Measurements from ENCODE around the gene ADM5.

ADM5 gene

GRCh38 chr19:49683814-49684250 lies 5.6 kb upstream of the ADM5 start:
- DNase-seq: no peak
- H2AFZ ChIP-seq (ENCODE audit: low read depth, low read length): no peak overlapping the region
- no peak overlapping the region for H3K23ac ChIP-seq (ENCODE audit: low read length in 2 of 2)
- H2BK15ac ChIP-seq (ENCODE audit: low read depth, poor library complexity, severe bottlenecking): no peak overlapping the region
- H3K9me3 ChIP-seq (ENCODE audit: control insufficient read depth, low read length): no peaks in the 10 kb centered on the region
- H4K8ac ChIP-seq (ENCODE audit: low read length): no peak overlapping the region
- H3K27me3 ChIP-seq (ENCODE audit: control insufficient read depth in 1 of 2, insufficient read depth in 1 of 2, low read length in 2 of 2): no peaks in the 10 kb centered on the region
- no peak overlapping the region for H3K18ac ChIP-seq (ENCODE audit: low read depth in 1 of 2, low read length in 2 of 2)
- H3K4me3 ChIP-seq (ENCODE audit: insufficient read depth in 1 of 2, low read depth in 1 of 2, low read length in 2 of 2): no peak overlapping the region
- peaks cover 58 to 78% of the 10 kb centered on the region in 2 experiments for H3K36me3 ChIP-seq (ENCODE audit: control insufficient read depth in 1 of 2, insufficient read depth in 2 of 2, low read depth in 1 of 2, low read length in 2 of 2)
- no peak overlapping the region for H2BK12ac ChIP-seq (ENCODE audit: low read length in 2 of 2)
- no peak overlapping the region for H3K27ac ChIP-seq (ENCODE audit: low read length, poor library complexity, severe bottlenecking)
- WGBS: 96% methylated on average over 18 of the region's 18 CpGs
- H3K9ac ChIP-seq (ENCODE audit: low read length): no peak overlapping the region
- H3K14ac ChIP-seq (ENCODE audit: low read length in 2 of 2): no peak overlapping the region
- no peak overlapping the region for H2BK120ac ChIP-seq (ENCODE audit: low read depth, low read length)
- no peak overlapping the region for H3K4ac ChIP-seq (ENCODE audit: low read depth in 1 of 2, low read length in 2 of 2)
- H2BK5ac ChIP-seq (ENCODE audit: low read depth, low read length, poor library complexity, severe bottlenecking): no peak overlapping the region
- H2AK5ac ChIP-seq (ENCODE audit: low read length, severe bottlenecking): no peak overlapping the region
- H3K4me1 ChIP-seq (ENCODE audit: control insufficient read depth, insufficient read depth, low read depth, low read length): peaks cover 25% of the 10 kb centered on the region
- peaks cover 18% of the 10 kb centered on the region for H3K79me1 ChIP-seq (replicated peaks; ENCODE audit: low read length, poor library complexity, severe bottlenecking)
- no peak overlapping the region for H3K4me2 ChIP-seq (ENCODE audit: low read length, poor library complexity, severe bottlenecking)
- H4K91ac ChIP-seq (ENCODE audit: low read length): no peak overlapping the region

- H3K9me3 ChIP-seq (ENCODE audit: control insufficient read depth, low read length): no peaks in the 10 kb centered on the region
- no peak overlapping the region for H3K27ac ChIP-seq (ENCODE audit: low read length, poor library complexity, severe bottlenecking)
- H3K27me3 ChIP-seq (ENCODE audit: control insufficient read depth in 1 of 2, insufficient read depth in 1 of 2, low read length in 2 of 2): no peaks in the 10 kb centered on the region
- H3K4ac ChIP-seq (ENCODE audit: low read depth in 1 of 2, low read length in 2 of 2): no peak overlapping the region
- H3K18ac ChIP-seq (ENCODE audit: low read depth in 1 of 2, low read length in 2 of 2): no peak overlapping the region
- no peak for DNase-seq
- H2BK5ac ChIP-seq (ENCODE audit: low read depth, low read length, poor library complexity, severe bottlenecking): no peak overlapping the region
- H3K79me1 ChIP-seq (replicated peaks; ENCODE audit: low read length, poor library complexity, severe bottlenecking): peaks cover 18% of the 10 kb centered on the region
- H2AFZ ChIP-seq (ENCODE audit: low read depth, low read length): no peak overlapping the region
- H2BK12ac ChIP-seq (ENCODE audit: low read length in 2 of 2): no peak overlapping the region
- peaks cover 58 to 84% of the 10 kb centered on the region in 2 experiments for H3K36me3 ChIP-seq (ENCODE audit: control insufficient read depth in 1 of 2, insufficient read depth in 2 of 2, low read depth in 1 of 2, low read length in 2 of 2)
- H3K4me1 ChIP-seq (ENCODE audit: control insufficient read depth, insufficient read depth, low read depth, low read length): peaks cover 20% of the 10 kb centered on the region
- no peak overlapping the region for H2BK120ac ChIP-seq (ENCODE audit: low read depth, low read length)
- no peak overlapping the region for H3K14ac ChIP-seq (ENCODE audit: low read length in 2 of 2)
- H3K23ac ChIP-seq (ENCODE audit: low read length in 2 of 2): no peak overlapping the region
- no peak overlapping the region for H3K4me3 ChIP-seq (ENCODE audit: insufficient read depth in 1 of 2, low read depth in 1 of 2, low read length in 2 of 2)
- H2BK15ac ChIP-seq (ENCODE audit: low read depth, poor library complexity, severe bottlenecking): no peak overlapping the region
- no peak overlapping the region for H3K4me2 ChIP-seq (ENCODE audit: low read length, poor library complexity, severe bottlenecking)
- no peak overlapping the region for H2AK5ac ChIP-seq (ENCODE audit: low read length, severe bottlenecking)
- H4K8ac ChIP-seq (ENCODE audit: low read length): no peak overlapping the region
- WGBS: 89% methylated on average over 35 of the region's 35 CpGs
- no peak overlapping the region for H4K91ac ChIP-seq (ENCODE audit: low read length)
- no peak overlapping the region for H3K9ac ChIP-seq (ENCODE audit: low read length)
Observed at GRCh38 chr19:49684251-49684982, 5.0 kb upstream of the ADM5 start.

- Histone ChIP-seq H3K23ac (ENCODE audit: low read length in 2 of 2) (no peak overlapping the region), H3K9me3 (ENCODE audit: control insufficient read depth, low read length) (no peaks in the 10 kb centered on the region)
- 95% methylated on average over 13 of the region's 13 CpGs for WGBS
Observed at GRCh38 chr19:49684983-49685553, 4.3 kb upstream of the ADM5 start.

GRCh38 chr19:49685845-49686332 lies 3.5 kb upstream of the ADM5 start:
- no peak overlapping the region for H2BK15ac ChIP-seq (ENCODE audit: low read depth, poor library complexity, severe bottlenecking)
- H3K9me3 ChIP-seq (ENCODE audit: control insufficient read depth, low read length): no peaks in the 10 kb centered on the region
- H3K14ac ChIP-seq (ENCODE audit: low read length in 2 of 2): no peak overlapping the region
- no peak overlapping the region for H3K23ac ChIP-seq (ENCODE audit: low read length in 2 of 2)
- H4K91ac ChIP-seq (ENCODE audit: low read length): no peak overlapping the region
- no peak overlapping the region for H3K4me3 ChIP-seq (ENCODE audit: insufficient read depth in 1 of 2, low read depth in 1 of 2, low read length in 2 of 2)
- no peak overlapping the region for H3K27ac ChIP-seq (ENCODE audit: low read length, poor library complexity, severe bottlenecking)
- H2BK12ac ChIP-seq (ENCODE audit: low read length in 2 of 2): no peak overlapping the region
- peaks cover 58 to 75% of the 10 kb centered on the region in 2 experiments for H3K36me3 ChIP-seq (ENCODE audit: control insufficient read depth in 1 of 2, insufficient read depth in 2 of 2, low read depth in 1 of 2, low read length in 2 of 2)
- H3K4me1 ChIP-seq (ENCODE audit: control insufficient read depth, insufficient read depth, low read depth, low read length): peaks cover 20% of the 10 kb centered on the region
- WGBS: 94% methylated on average over 22 of the region's 23 CpGs
- H3K27me3 ChIP-seq (ENCODE audit: control insufficient read depth in 1 of 2, insufficient read depth in 1 of 2, low read length in 2 of 2): no peaks in the 10 kb centered on the region
- H2AK5ac ChIP-seq (ENCODE audit: low read length, severe bottlenecking): no peak overlapping the region
- H2BK120ac ChIP-seq (ENCODE audit: low read depth, low read length): no peak overlapping the region
- no peak overlapping the region for H3K18ac ChIP-seq (ENCODE audit: low read depth in 1 of 2, low read length in 2 of 2)
- no peak overlapping the region for H3K4ac ChIP-seq (ENCODE audit: low read depth in 1 of 2, low read length in 2 of 2)
- no peak for DNase-seq
- H3K9ac ChIP-seq (ENCODE audit: low read length): no peak overlapping the region
- H3K79me1 ChIP-seq (replicated peaks; ENCODE audit: low read length, poor library complexity, severe bottlenecking): peaks cover 22% of the 10 kb centered on the region
- no peak overlapping the region for H4K8ac ChIP-seq (ENCODE audit: low read length)
- no peak overlapping the region for H2BK5ac ChIP-seq (ENCODE audit: low read depth, low read length, poor library complexity, severe bottlenecking)
- no peak overlapping the region for H3K4me2 ChIP-seq (ENCODE audit: low read length, poor library complexity, severe bottlenecking)
- no peak overlapping the region for H2AFZ ChIP-seq (ENCODE audit: low read depth, low read length)

More at GRCh38 chr19:49684983-49685553, 4.3 kb upstream of the ADM5 start:
- Histone ChIP-seq H3K4ac (ENCODE audit: low read depth in 1 of 2, low read length in 2 of 2) (no peak overlapping the region), H3K79me1 (replicated peaks; ENCODE audit: low read length, poor library complexity, severe bottlenecking) (peaks cover 20% of the 10 kb centered on the region), H3K36me3 (ENCODE audit: control insufficient read depth in 1 of 2, insufficient read depth in 2 of 2, low read depth in 1 of 2, low read length in 2 of 2) (peaks cover 58 to 81% of the 10 kb centered on the region in 2 experiments), H2BK12ac (ENCODE audit: low read length in 2 of 2) (no peak overlapping the region), H3K27me3 (ENCODE audit: control insufficient read depth in 1 of 2, insufficient read depth in 1 of 2, low read length in 2 of 2) (no peaks in the 10 kb centered on the region), H3K4me3 (ENCODE audit: insufficient read depth in 1 of 2, low read depth in 1 of 2, low read length in 2 of 2) (no peak overlapping the region), H3K14ac (ENCODE audit: low read length in 2 of 2) (no peak overlapping the region), H2AK5ac (ENCODE audit: low read length, severe bottlenecking) (no peak overlapping the region), H4K91ac (ENCODE audit: low read length) (no peak overlapping the region), H2AFZ (ENCODE audit: low read depth, low read length) (no peak overlapping the region), H2BK5ac (ENCODE audit: low read depth, low read length, poor library complexity, severe bottlenecking) (no peak overlapping the region), H3K4me1 (ENCODE audit: control insufficient read depth, insufficient read depth, low read depth, low read length) (peaks cover 20% of the 10 kb centered on the region), H2BK120ac (ENCODE audit: low read depth, low read length) (no peak overlapping the region), H2BK15ac (ENCODE audit: low read depth, poor library complexity, severe bottlenecking) (no peak overlapping the region), H3K27ac (ENCODE audit: low read length, poor library complexity, severe bottlenecking) (no peak overlapping the region), H3K18ac (ENCODE audit: low read depth in 1 of 2, low read length in 2 of 2) (no peak overlapping the region), H4K8ac (ENCODE audit: low read length) (peak overlapping the region; percentile 27), H3K9ac (ENCODE audit: low read length) (no peak overlapping the region), H3K4me2 (ENCODE audit: low read length, poor library complexity, severe bottlenecking) (no peak overlapping the region)
- no peak for DNase-seq

Measured in mesenchymal stem cell (in vitro differentiated cells and primary cell).